Astrocyte of the cerebellum (primary cell): Measurements from ENCODE around the gene SELENBP1.
"Not testable (repeated sequence)": the region's sequence is repeated elsewhere in the genome, so short reads cannot be mapped to it uniquely, and the experiment has no call there.

ENCODE experiments used
- DNase-seq: peaks from one replicate; pipeline ENCODE4 v3.0.0-alpha.2; 2011; ENCODE audit warnings: low read depth
- H3K4me3 ChIP-seq: 2 replicates; pipeline ENCODE4 v1.5.1; 2011; ENCODE audit warnings: mild to moderate bottlenecking, low read depth, low read length, moderate library complexity
- in situ Hi-C: cut with HindIII; loops from 2 replicates; pipeline ENCODE4 v1.10.0; 2017; ENCODE audit warnings: low sequenced_read_pairs
- TF ChIP-seq, protein P1 (sequence below): IDR thresholded peaks from 2 replicates; pipeline ENCODE4 v1.5.1; 2012; ENCODE audit warnings: low read length, low read depth, moderate library complexity, mild to moderate bottlenecking; ENCODE audit errors: missing control alignments

The SELENBP1 gene

GRCh38 chr1:151401125-151401788 lies 28.8 kb upstream of the SELENBP1 start:
- DNase-seq, result no peak
- in situ Hi-C loops, result no loop called here
- TF ChIP-seq, protein P1, sequence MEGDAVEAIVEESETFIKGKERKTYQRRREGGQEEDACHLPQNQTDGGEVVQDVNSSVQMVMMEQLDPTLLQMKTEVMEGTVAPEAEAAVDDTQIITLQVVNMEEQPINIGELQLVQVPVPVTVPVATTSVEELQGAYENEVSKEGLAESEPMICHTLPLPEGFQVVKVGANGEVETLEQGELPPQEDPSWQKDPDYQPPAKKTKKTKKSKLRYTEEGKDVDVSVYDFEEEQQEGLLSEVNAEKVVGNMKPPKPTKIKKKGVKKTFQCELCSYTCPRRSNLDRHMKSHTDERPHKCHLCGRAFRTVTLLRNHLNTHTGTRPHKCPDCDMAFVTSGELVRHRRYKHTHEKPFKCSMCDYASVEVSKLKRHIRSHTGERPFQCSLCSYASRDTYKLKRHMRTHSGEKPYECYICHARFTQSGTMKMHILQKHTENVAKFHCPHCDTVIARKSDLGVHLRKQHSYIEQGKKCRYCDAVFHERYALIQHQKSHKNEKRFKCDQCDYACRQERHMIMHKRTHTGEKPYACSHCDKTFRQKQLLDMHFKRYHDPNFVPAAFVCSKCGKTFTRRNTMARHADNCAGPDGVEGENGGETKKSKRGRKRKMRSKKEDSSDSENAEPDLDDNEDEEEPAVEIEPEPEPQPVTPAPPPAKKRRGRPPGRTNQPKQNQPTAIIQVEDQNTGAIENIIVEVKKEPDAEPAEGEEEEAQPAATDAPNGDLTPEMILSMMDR, result no peak
- no peak overlapping the region for H3K4me3 ChIP-seq

DNA sequence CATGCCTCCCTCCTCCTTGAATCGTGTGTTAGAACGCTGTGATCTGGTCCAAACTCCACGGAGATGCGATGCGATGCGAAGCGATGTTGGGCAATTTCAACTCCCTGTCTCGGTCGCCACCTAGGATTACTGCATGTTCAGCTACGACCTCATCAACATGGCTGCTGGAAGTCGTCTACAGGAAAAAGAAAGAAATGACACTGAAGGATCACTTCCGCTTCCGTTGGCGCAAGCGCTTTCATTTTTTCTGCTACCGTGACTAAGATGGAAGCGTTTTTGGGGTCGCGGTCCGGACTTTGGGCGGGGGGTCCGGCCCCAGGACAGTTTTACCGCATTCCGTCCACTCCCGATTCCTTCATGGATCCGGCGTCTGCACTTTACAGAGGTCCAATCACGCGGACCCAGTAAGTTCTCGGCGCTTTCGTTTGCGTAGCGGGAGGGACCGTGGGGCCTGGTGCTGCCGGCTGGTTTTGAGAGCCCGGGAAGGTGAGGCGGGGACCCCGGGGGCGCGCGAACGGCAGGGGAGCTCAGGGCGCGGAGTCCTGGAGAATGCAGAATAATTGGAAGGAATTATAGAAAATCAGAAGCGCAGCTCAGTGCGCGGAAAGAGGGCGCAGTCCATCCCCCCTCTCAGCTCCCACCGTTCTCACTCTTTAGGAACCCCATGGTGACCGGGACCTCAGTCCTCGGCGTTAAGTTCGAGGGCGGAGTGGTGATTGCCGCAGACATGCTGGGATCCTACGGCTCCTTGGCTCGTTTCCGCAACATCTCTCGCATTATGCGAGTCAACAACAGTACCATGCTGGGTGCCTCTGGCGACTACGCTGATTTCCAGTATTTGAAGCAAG lies 27.0 kb upstream of the SELENBP1 start, which contains the start of gene PSMB4:
Gene PSMB4 (plus strand): TSS at position 250 of the 848 bp plus-strand sequence. CDS start 15 bp downstream, at position 265.
- in situ Hi-C loops, result no loop called here
- H3K4me3 ChIP-seq, result peak within 1 kb of the TSS; percentile 94
- TF ChIP-seq, protein P1, result peak; percentile 36
- peak; percentile 87 for DNase-seq

- in situ Hi-C loops, H3K4me3 ChIP-seq, DNase-seq: not testable (repeated sequence)
These were observed 23.8 kb upstream of the SELENBP1 start for GRCh38 chr1:151396265-151396664.

GRCh38 chr1:151393583-151393982 lies 21.1 kb upstream of the SELENBP1 start:
- in situ Hi-C loops, result no loop called here
- TF ChIP-seq, protein P1, result no peak
- no peak for DNase-seq
- no peak overlapping the region for H3K4me3 ChIP-seq

DNA sequence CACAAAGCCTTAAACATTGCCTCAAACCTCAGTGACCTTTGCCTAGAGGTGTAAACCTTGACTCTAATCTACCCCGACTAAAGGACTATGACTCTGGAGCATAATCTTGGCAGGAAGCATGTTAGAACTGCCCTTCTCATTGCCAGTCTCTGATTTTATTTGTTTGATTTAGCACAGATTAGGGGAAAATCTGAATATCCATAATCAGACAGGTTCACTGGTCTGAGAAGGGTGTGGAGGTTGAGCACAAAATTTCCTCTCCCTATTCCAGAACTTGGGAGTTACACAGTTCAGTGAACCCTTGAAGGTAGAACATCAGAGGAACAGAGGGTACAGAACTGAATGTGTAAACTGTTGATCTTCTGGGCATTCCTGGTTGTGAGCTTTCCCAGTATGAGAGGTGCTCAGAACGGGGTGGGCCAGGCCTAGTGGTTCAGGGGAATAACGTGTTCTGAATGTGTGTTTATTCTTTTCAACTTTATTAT lies 18.6 kb upstream of the SELENBP1 start:
- TF ChIP-seq, protein P1, result no peak
- no peak overlapping the region for H3K4me3 ChIP-seq
- in situ Hi-C loops, result no loop called here
- no peak for DNase-seq

GRCh38 chr1:151390221-151391078 lies 17.9 kb upstream of the SELENBP1 start:
- H3K4me3 ChIP-seq, in situ Hi-C loops, DNase-seq: not testable (repeated sequence)

DNA sequence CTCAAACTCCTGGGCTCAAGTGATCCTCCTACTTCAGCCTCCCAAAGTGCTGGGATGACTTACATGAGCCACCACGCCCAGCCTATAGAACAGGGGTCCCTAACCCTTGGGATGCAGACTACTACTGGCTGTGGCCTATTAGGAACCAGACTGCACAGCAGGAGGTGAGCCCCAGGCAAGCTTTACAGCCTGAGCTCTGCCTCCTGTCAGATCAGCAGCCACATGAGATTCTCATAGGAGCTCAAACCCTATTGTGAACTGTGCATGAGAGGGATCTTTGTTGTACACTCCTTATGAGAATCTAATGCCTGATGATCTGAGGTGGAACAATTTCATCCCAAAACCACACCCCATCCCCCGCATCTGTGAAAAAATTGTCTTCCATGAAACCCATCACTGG lies 13.5 kb upstream of the SELENBP1 start:
- no peak for DNase-seq
- TF ChIP-seq, protein P1, result no peak
- no peak overlapping the region for H3K4me3 ChIP-seq
- in situ Hi-C loops, result no loop called here
